HEK293 (cell line): ENCODE data around the gene THBS2.

Experiments
- GLI2 ChIP-seq: fragments of 450-650 bp; formaldehyde crosslinking; IDR thresholded peaks from 2 replicates; pipeline ENCODE4; 2017; ENCODE audit warnings: missing biosample characterization, missing genetic modification characterization, low read depth, borderline replicate concordance
- ZNF184 ChIP-seq: fragments of 450-650 bp; IDR thresholded peaks from 2 replicates; pipeline ENCODE4 v1.5.1; 2018; ENCODE audit warnings: missing biosample characterization, mild to moderate bottlenecking, missing genetic modification characterization
- ZNF274 ChIP-seq, 2 experiments: fragments of 200-500 bp in 1 of 2; fragments of 450-650 bp in 1 of 2; sonication (Bioruptor generic) in 1 of 2; formaldehyde crosslinking in 1 of 2; IDR thresholded peaks; 2 replicates each; pipeline versions ENCODE4 v1.5.1 to v1.6.1; 2014 to 2016; ENCODE audit warnings: borderline replicate concordance in 1 of 2, inconsistent platforms in 1 of 2, low read length in 1 of 2, missing biosample characterization in 1 of 2, missing genetic modification characterization in 1 of 2
- ZNF366 ChIP-seq: fragments of 450-650 bp; formaldehyde crosslinking; conservative IDR thresholded peaks from 2 replicates; pipeline ENCODE4 v1.5.1; 2016; ENCODE audit warnings: missing biosample characterization, missing genetic modification characterization
- ZNF561 ChIP-seq: fragments of 450-650 bp; IDR thresholded peaks from 2 replicates; pipeline ENCODE4 v1.5.1; 2018; ENCODE audit warnings: missing biosample characterization, missing genetic modification characterization, borderline replicate concordance

DNA sequence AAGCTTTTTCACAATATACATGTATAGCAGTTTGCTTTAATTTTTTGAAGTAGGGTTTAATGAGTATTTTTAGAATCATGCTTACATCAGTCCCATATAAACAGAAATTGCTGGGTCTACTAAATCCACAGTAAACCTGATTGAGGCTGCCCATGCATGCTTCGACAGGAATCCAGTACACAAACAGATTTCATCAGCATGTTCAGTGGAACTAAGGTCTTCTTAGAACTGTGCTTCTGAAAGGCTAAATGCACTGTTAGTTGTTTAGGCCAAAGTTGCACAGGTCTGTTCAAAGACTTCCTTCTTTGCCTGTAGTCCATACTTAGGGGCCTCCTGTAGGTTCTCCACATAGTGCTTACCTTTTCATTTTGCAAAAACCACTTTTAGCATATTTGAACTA, 42.5 kb upstream of the THBS2 start:
- TF ChIP-seq ZNF184 (tag by site-specific recombination): no peak
- no peak for TF ChIP-seq ZNF274 (IDR thresholded peaks at IDR 0.05; ENCODE audit: low read length)
- TF ChIP-seq ZNF274 (tag by site-specific recombination; IDR thresholded peaks at IDR 0.05; ENCODE audit: borderline replicate concordance): no peak
- no peak for TF ChIP-seq GLI2 (tag by site-specific recombination)
- TF ChIP-seq ZNF561 (tag by site-specific recombination): no peak
- no peak for TF ChIP-seq ZNF366
